K562 (cell line): ENCODE data around the gene TRMT1.

Source experiments
- GABPB1 ChIP-seq: sonication (generic); formaldehyde crosslinking; IDR thresholded peaks from 2 replicates; pipeline ENCODE4 v1.8.0; 2022; ENCODE audit warnings: mild to moderate bottlenecking, missing genetic modification reagents
- HDAC1 ChIP-seq, 2 experiments: fragments of 450-650 bp; IDR thresholded peaks; 2 replicates each; pipeline ENCODE4 v1.6.1; 2016 to 2017; ENCODE audit warnings: inconsistent platforms in 1 of 2, mild to moderate bottlenecking in 1 of 2, moderate library complexity in 1 of 2
- JUNB ChIP-seq: fragments of 450-650 bp; formaldehyde crosslinking; conservative IDR thresholded peaks from 2 replicates; pipeline ENCODE4 v1.4.0; 2020; ENCODE audit warnings: mild to moderate bottlenecking
- LARP7 ChIP-seq: fragments of 450-650 bp; IDR thresholded peaks from 2 replicates; pipeline ENCODE4 v1.6.1; 2016
- MECOM ChIP-seq: fragments of 250-450 bp; sonication (Bioruptor Pico); IDR thresholded peaks from 2 replicates; pipeline ENCODE4 v1.8.0; 2022; ENCODE audit warnings: inconsistent platforms
- PRMT5 ChIP-seq: sonication (generic); formaldehyde crosslinking; IDR thresholded peaks from 2 replicates; pipeline ENCODE4 v1.5.0; 2020; ENCODE audit warnings: missing genetic modification reagents
- RAD51 ChIP-seq: fragments of 450-650 bp; IDR thresholded peaks from 2 replicates; pipeline ENCODE4 v1.7.1; 2016; ENCODE audit warnings: low read depth, mild to moderate bottlenecking, borderline replicate concordance
- RFX7 ChIP-seq: fragments of 250-450 bp; sonication (Bioruptor Pico); IDR thresholded peaks from 2 replicates; pipeline ENCODE4 v1.5.1; 2021; ENCODE audit warnings: mild to moderate bottlenecking
- SIN3A ChIP-seq, 2 experiments: fragments of 150-350 bp in 1 of 2; IDR thresholded peaks; 2 replicates each; pipeline ENCODE4 v1.6.1; 2011 to 2016; ENCODE audit warnings: borderline replicate concordance in 2 of 2, low read depth in 2 of 2, low read length in 2 of 2, mild to moderate bottlenecking in 2 of 2, moderate library complexity in 2 of 2; ENCODE audit not compliant: control insufficient read depth in 1 of 2
- SMAD3 ChIP-seq: fragments of 450-650 bp; formaldehyde crosslinking; conservative IDR thresholded peaks from 2 replicates; pipeline ENCODE4 v1.4.0; 2020; ENCODE audit warnings: mild to moderate bottlenecking
- SREBF2 ChIP-seq: sonication (generic); formaldehyde crosslinking; IDR thresholded peaks from 2 replicates; pipeline ENCODE4 v1.4.0; 2020; ENCODE audit warnings: mild to moderate bottlenecking, missing genetic modification reagents
- ZNF12 ChIP-seq: sonication (generic); formaldehyde crosslinking; IDR thresholded peaks from 2 replicates; pipeline ENCODE4 v1.4.0; 2020; ENCODE audit warnings: mild to moderate bottlenecking, missing genetic modification reagents
- TF ChIP-seq, protein P1 (sequence below): fragments of 250-450 bp; sonication (Bioruptor Pico); IDR thresholded peaks from 2 replicates; pipeline ENCODE4 v1.5.0; 2021; ENCODE audit warnings: mild to moderate bottlenecking, moderate library complexity
- TF ChIP-seq, protein P2 (sequence below): fragments of 250-450 bp; sonication (Bioruptor Pico); IDR thresholded peaks from 2 replicates; pipeline ENCODE4 v1.8.0; 2021; ENCODE audit warnings: moderate library complexity, mild to moderate bottlenecking, inconsistent platforms

DNA sequence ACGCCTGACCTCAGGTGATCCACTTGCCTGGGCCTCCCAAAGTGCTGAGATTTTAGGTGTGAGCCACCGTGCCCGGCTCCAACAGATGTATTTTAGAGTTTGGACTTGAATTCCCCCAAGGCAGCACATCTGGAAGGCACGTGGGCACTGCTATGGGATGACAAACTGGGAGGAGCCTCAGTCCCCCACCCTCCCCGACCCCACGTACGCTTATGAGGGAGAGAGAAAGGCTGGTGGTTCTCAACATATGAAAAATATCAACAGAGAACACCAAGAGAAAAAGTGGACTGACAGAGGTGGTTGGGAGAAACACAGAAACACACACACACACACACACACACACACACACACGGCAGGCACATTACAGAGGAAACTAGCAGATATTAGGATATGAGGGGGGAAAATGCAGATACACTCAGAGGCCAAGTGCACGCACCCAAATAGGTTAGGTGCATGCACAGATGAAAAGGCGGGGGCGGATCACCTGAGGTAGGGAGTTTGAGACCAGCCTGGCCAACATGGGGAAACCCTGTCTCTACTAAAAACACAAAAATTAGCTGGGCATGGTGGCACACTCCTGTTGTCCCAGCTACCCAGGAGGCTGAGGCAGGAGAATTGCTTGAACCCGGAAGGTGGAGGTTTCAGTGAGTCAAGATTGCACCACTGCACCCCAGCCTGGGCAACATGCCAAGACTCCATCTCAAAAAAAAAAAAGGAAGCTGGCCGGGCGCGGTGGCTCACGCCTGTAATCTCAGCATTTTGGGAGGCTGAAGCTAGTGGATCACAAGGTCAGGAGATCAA, 30.4 kb upstream of the TRMT1 start:
- TF ChIP-seq GABPB1 (CRISPR knock-in tag) (no peak), MECOM (no peak), RFX7 (no peak), SIN3A (IDR thresholded peaks at IDR 0.05; ENCODE audit: borderline replicate concordance in 2 of 2, control insufficient read depth in 1 of 2, low read depth in 2 of 2, low read length in 2 of 2) (no peak), RAD51 (no peak), JUNB (no peak), LARP7 (no peak), HDAC1 (IDR thresholded peaks at IDR 0.05) (no peak; a peak in 1 of 4 replicates), ZNF12 (CRISPR knock-in tag) (no peak), PRMT5 (CRISPR knock-in tag) (no peak), SMAD3 (CRISPR knock-in tag) (no peak), SREBF2 (no peak)
- TF ChIP-seq, protein P1, sequence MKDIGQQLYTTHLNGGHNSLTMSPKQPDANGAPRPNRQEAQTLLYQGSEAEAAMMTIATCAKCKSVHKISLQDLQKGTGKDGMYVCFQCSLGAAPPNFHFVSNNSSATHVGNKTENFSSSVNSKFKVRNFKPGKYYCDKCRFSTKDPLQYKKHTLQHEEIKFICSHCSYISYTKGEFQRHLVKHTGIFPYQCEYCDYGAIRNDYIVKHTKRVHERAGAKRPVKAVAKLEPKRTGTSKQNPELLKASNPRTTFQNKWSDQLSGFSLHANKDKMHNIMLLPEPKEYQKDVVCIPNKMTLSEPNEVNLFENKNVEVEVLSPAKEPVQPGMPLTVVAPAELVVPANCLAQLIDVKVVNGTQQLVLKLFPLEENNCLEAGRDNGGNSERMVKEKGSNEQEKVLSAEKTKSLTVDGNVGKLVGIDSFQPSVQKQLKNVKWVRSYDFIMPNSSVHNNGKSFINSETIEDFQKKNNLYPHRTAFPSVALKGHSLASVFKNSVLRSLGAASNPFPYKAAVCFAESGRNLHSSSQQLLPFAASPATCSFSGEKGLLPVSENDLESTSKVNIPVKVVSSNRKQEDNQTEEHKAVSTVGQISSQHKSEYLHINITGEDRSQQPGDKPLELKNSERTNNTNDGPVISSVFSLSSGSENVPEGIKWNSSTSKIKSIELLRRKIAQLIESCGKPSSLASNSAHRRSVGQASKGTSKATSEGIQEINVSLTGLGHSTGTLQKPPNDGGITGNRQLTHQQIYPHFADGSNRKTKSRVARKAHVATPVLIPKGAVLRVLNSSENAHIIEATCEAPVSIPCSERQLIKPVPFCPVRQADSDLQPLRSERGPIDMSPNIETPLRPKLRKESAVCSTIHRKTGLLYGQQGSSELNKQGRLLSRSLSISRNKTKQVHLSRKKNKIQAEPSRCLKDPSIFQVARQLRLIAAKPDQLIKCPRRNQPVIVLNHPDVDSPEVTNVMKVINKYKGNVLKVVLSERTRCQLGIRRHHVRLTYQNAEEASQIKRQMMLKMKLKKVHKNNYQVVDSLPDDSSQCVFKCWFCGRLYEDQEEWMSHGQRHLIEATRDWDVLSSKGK: no peak
- TF ChIP-seq, protein P2, sequence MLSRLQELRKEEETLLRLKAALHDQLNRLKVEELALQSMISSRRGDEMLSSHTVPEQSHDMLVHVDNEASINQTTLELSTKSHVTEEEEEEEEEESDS (CRISPR knock-in tag): no peak
